GM19395 (cell line): ENCODE measurements around the gene RHOH.
A peak's percentile ranks its signal among the peaks of the same experiment; 100 is the strongest.
"Not testable (repeated sequence)": the region's sequence is repeated elsewhere in the genome, so short reads cannot be mapped to it uniquely, and the experiment has no call there.

ENCODE experiments used
- ATAC-seq: cut with Tn5 transposase; IDR thresholded peaks from one replicate; pipeline ENCODE4 v1.9.1; 2021; ENCODE audit warnings: mild to moderate bottlenecking, moderate library complexity; ENCODE audit not compliant: unreplicated experiment

The RHOH gene

DNA sequence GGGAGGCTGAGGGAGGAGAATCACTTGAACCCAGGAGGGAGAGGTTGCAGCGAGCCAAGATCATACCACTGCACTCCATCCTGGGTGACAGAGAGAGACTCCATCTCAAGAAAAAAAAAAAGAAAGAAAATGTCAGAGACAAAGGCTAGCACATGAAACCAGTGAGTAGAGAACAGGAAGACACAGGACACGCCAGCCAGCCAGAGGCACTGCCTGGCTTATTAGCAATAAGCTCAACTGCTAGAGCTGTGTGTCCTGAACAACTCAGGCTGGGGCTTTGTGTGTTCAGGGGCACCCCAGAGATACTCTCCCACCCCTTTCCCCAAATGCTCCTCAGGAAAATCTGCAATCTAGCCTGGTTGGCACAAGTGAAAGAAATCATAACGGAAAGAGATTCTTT lies 60.0 kb downstream of the RHOH start:
- no peak for ATAC-seq

DNA sequence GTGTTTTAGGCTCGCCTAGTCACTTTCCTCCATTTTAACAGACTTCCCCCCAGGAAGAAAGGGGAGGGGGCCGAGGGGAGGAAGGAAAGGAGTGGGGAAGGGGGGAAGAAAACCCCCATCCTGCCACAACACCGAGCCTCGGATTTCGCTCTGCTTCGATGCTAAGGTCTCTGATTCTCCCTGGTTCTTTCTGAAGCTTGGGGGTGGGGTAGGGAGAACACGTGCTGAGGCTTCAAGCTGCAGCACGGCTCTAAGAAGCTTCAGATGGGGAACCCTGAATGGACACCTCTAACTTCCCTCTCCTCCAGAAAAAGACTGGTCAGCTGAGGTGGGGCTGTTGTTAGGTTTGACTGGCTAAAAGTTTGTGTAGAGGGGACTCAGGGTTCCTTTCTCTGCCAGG lies 61.8 kb downstream of the RHOH start:
- no peak for ATAC-seq

DNA sequence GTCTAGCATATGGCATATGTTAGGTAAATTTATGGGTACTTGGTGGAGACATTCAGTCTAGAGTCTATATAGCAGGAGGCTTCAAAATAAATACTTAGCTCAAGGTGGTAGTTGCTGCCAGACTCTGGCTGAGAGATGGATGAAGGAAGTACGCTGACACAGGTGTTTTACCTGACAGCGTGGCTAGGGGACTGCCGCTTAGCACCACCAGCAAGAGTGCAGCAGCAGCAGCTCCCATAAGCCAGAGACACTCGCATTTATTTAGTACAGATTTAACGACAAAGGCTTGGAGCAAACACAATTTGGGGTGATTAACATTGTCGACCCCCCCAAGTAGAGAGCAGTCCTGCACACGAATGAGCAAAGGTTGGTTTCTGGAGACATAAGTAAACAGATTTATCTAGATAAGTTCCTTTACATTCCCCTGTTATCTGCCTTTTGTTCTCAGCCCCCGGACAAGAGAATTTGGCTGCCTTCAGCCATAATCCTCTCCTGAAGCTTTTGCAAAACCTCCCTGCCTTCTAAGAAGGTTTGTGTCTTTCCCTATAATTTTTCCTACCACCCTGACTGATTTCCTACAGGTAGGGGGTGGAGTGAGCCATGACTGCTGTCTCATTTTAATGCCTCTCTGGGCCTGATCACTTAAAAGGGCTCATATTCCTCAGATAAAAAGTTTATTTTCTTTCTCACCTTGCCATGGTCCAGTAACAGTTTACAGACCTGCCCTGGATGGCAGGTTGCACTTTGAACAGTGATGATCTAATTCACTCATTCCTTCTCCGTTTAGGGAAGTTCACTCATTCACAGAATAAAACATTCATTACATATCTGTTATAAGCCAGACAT lies 64.6 kb downstream of the RHOH start:
- ATAC-seq: no peak

DNA sequence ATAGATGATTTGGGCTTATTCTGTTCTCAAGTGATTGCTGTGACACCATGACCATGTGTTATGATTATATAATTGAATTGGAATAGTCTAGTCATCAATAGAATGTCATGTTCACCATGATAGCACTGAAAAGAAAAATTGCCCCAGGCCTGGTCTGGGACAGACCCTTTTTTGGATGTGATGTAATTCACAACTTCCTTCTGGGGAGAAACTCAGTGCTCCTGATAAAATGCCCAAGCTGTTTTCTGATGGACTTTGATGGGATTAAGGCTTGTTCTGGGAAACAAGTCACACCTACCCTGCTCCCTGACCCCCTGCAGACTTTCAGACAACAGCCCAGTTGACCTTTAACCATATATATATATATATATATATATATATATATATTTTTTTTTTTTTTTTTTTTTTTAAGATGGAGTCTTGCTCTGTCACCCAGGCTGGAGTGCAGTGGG lies 65.3 kb downstream of the RHOH start:
- ATAC-seq: no peak

DNA sequence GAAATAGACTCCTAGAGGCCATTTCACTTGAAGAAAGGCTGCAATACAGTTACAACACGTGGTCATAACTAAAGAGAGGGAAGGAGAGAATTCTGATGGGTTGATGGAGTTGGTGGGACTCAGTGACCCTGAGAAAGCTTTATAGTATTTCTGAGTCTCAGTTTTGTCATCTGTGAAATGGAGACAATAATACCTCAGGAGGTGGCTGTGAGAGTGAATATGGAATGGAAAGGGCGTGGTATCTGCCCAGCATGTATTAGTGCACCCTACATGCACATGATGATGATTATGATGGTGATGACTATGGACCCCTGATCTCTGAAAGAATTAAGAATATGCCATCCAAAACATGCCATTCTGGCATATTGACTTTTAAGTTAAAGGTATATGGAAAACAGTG lies 66.0 kb downstream of the RHOH start:
- no peak for ATAC-seq

DNA sequence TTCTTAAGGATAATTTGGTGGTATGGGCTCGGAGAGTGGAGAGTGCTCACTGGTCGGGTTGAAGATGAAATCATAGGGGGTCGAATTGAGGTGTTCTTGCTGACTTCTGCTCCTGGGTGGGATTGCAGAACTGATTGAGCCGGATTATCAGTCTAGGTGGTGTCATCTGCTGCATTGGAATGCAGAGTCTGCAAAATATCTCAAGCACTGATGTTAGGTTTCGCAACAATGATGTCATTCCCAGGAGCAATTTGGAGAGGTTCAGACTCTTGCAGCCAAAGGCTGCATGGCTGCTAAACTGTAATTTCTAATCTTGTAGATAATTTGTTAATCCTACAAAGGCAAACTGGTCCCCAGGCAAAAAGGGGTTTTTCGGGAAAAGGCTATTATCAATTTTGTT lies 67.7 kb downstream of the RHOH start:
- ATAC-seq: no peak

DNA sequence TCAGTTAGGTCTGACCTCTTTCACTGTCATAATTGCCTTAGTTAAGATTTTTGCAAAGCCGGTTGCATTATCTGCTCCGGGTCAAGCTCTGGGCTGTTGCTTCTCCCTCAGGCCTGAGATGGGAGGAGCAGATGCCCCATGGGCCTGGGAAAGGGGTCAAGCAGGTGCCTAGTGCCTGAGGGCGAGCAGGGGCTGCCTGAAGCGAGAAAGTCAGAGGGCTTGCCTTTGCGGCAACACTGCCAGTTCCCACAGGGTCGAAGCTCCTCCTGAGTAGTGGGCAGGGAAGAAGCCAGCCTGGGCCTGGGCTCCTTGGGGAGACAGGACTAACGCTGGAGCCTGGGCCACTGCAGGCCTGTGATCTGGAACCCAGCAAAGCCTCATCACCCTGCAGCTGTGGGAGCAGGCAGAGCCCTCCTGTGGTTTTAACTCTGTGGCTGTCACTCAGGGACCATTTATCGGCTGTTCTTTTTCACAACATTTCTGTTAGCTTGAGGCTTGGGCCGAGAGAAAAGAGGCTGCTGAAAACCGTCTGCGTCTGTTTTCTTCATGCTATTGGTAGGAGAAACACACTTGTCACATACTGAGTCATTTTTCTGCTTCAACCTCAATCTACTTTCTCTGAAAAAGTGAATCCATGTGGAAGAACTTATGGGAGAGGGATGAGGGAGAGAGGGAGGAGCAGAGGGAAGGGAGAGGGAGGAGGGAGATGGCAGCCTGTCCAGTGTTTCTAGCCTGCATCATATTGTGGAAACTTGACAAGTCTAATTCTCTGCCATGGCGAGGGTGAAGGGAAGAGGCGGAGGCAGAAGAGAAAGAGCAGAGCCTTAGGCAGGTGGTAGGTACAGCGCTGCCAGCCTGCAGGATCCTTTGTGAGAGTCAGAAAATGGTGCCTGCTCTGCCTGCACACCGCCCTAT lies 68.4 kb downstream of the RHOH start:
- peak; percentile 86 for ATAC-seq

DNA sequence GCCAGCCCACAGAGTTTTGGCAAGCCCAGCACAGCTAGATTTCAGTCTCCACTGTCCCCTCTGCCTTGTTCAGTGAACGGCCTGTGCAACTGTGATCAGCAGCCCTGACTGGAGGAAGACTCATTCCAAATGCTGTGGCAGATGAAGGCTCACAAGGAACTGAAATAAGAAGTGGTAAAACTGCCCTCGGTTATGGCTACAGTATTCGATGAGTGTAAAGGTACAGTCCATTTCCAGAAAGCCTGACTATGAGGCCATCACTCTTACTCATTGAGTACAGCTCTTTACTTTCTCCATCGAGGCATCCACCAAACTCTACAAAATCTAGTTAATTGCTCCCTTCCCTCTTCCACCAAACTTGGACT lies 69.1 kb downstream of the RHOH start:
- no peak for ATAC-seq

DNA sequence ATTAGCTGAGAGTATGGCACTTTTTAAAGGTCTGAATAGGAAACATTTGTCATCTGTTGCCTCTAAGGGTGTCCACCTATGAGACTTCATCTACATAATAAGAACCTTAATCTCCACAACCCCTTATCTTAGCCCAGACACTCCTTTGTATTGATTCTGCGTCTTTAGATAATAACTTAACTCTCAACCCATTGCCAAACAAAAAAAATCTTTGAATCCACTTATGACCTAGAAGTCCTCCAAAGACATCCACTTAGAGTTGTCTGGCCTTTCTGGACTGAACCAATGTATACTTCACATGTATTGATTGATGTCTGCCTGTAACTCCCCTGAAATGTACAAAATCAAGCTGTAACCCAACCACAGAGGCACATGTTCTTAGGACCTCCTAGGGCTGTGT lies 72.3 kb downstream of the RHOH start:
- ATAC-seq: no peak

DNA sequence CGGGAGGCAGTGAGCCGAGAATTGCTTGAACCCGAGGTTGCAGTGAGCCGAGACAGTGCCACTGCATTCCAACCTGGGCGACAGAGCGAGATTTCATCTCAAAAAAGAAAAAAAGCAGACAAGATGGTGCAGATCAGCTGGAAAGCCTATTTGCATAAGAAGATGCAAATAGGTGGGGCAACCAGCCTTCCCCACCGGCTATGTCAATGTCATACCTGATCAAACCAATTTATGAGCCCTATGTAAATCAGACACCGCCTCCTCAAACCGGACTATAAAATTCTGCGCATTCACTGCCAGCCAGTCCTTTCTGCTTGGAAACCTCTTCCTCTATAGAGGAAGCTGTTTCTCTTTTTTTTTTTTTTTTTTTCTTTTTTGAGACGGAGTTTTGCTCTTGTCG lies 73.8 kb downstream of the RHOH start:
- ATAC-seq: no peak

DNA sequence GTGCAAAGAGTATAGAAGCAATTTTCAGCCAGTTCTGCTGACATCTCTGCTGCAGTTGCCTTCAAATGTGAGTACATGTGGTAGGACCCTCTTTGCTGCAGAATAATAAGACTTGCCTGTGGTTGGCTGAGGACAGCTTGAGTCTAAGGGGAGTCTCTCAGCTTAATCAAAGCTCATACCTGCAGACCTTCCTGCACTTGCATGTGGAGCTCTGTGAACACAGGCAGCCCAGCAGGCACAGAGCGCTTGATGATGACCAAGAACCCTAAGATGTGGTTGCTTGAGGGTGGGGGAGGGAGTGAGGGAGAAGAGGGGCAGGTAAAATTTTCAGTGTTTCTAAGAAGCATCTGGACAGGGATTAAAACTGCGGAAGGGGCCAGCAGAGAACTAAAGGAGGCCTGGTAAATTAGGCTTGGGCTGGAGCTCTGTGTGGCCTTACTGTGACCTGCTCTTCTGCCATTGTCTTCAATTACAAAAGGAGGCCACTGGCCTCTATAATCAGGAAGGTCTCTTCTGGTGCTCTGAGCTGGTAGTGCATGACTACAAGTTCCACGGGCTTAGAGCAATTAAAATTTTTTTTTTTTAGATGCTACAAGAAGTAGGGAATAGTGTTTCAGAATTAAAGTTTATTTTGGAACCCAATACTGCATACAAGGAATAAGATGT lies 78.4 kb downstream of the RHOH start:
- ATAC-seq: no peak

DNA sequence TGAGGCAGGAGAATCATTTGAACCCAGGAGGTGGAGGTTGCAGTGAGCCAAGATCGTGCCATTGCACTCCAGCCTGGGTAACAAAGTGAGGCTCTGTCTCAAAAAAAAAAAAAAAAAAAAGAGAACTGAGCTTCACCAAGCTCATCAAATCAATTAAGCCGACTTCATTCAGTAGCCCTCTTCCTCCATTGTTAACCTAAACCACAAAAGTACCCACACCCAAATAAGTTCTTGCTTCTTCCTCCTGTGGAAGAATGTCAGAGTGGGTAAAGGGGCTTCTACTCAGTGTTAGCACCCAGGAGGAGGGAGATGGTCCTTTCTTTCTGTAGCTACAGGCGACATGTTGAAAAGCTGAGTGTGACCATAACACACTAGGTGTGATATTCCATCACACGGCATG lies 79.7 kb downstream of the RHOH start:
- no peak for ATAC-seq

DNA sequence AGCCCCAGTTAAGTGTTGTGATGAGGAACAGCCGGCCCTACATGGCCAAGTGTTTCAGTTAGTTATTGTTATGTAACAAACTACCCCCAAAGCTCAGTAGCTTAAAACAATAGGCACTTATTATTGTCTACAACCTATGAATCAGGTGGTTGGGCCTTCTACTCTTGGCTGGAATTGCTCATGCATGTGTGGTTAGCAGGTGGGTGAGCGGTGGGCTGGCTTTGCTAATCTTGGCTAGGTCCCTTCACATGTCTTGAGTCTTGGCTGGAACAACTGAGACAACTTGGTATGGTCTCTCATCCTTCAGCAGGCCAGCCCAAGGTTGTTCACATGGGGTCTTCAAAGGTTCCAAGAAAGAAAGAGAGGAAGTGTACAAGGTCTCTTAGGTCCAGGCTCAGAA lies 83.8 kb downstream of the RHOH start:
- ATAC-seq: no peak

DNA sequence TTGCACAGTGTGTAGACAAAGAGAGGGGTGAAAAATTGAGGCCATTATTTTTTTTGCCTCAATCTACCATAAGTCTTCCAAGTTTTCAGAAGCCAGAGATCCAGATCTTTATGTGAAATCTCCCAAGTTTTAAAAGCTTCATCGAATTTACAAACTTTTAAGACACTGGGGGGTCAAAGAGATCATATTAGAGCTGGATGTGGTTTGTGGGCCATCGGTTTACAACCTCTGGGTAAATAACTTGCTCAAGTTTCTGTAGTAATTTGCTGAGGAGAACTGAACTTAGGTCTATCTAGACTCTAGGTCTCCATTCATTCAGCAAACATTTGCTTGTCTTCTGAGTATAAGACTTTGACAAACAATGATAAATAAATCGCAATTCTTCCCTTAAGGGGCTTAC lies 84.3 kb downstream of the RHOH start:
- ATAC-seq: no peak

DNA sequence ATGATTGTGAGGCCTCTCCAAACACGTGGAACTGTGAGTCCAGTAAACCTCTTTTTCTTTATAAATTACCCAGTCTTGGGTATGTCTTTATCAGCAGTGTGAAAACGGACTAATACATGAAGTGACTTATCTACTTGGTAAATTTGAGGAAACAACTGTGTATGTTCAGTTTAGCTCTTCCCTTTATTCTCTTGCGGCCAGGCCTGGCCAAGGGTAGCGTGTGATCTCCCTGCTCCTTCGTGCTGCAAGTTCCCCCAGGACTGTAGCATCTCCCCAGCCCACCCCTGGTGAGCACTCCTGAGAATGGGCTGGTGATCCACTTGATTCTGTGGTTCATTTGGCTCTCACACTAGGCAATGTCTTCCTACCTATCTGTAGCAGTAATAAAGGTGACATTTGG lies 85.1 kb downstream of the RHOH start:
- no peak for ATAC-seq

DNA sequence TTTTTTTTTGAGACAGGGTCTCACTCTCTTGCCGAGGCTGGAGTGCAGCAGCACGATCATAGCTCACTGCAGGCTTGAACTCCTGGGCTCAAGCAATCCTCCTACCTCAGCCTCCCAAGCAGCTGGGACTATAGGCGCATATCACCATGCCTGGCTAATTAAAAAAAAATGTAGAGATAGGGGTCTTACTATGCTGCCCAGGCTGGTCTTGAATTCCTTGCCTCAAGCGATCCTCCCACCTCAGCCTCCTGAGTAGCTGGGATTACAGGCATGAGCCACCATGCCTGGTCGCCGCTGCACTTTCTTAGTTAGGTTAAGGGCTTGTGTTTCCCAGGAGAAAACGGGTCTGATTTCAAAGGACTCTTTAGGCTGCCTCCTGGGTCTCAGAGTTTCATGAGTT lies 86.0 kb downstream of the RHOH start:
- ATAC-seq: not testable (repeated sequence)

DNA sequence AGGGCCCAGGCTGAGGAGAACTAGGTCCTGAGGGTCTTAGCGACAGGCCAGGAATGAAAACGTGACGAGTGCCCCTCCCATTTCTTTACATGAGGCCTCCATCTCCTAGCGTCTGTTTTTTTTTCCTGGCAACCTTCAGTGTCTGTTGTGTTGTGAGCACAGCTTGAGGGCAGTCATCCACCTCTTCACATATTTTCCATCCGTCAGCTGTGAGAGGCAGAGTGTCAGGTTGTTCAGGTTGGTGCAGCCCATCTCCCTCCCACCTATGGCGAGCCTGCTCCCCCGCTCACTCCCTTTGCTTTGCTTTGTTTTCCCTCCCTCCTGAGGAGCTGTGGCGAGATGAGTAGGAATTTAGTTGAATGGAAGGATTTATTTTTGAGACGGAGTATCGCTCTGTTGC lies 86.6 kb downstream of the RHOH start:
- ATAC-seq: no peak

DNA sequence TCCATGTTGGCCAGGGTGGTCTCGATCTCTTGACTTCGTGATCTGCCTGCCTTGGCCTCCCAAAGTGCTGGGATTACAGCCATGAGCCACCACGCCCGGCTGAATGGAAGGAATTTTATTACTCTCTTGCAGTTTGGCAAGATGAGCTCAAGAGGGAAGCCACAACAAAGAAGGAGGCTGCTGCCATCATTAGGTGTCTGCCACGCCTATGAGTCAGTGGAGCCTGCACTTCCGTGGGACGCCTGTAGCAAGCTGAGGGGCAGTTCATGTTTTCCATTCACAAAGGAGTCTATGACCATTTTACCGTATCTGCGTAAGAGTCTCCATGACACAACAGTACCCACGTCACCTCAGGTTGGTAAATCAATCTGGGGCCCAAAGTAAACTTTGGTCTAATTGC lies 87.1 kb downstream of the RHOH start:
- no peak for ATAC-seq

DNA sequence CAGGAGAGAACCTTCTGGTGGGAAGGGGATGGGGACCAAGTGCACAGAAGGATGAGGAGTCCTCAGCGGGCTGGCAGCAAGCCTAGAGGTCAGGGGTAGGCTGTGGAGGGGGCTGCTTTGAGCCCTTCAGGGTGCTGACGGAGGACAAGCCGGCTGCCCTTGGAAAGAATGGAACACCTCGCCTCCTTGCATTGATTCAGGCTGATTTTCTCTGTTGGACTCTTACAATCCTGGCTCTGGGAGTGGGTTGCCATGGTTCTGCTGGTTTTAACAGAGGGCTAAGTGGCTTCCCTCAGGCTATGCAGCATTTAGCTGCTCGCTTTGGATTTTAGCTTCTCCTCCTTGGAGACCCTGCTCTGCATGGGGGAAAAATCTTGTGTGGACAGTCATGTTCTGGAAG lies 88.9 kb downstream of the RHOH start:
- ATAC-seq: no peak

DNA sequence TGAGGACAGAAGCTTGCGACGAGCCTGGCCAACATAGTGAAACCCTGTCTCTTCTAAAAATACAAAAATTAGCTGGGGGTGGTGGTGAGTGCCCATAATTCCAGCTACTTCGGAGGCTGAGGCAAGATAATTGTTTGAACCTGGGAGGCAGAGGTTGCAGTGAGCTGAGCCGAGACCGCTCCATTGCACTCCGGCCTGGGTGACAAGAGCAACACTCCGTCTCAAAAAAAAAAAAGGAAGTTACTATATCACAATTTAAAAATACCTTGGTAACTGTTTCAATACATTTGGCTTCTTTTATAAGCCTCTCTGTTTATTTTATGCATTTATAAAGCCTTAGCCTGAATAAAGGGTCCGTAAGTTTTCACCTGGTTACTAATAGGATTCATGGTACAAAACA lies 91.7 kb downstream of the RHOH start:
- no peak for ATAC-seq

DNA sequence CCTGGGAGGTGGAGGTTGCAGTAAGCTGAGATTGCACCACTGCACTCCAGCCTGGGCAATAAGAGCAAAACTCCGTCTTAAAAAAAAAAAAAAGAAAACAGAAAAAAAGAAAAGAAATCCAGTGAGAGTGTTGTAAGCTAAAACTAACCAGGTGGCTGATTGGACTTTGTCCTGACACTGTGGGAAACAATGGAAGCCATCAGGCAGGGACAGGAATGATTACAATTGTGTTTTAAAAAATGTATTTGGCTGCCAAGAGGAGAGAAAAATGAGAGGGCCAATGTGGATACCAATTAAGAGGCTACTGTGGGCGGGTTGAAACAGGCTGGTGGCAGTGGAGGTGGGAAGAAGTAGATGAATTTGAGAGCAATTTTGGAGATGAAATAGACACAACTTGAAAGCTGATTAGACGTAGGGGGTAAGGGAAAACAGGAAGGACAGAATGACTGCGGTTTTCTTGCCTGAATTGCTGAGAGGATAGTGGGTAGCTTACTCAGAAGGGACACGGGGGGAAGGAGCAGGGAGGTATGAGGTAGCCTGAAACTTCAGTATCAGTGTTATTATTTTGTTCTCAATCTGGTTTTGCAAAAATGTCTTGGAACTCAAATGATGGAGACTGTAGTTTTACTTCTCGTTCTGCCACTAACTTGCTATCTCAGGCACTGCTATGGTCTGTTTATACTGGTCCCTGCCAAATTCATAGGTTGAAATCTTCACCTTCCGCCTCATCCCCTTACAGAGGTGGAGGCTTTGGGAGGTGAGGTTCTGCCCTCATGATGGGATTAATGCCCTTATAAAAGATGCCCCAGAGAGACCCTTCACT lies 92.7 kb downstream of the RHOH start:
- peak; percentile 57 for ATAC-seq
